Stimulated activated naive CD8-positive, alpha-beta T cell treated with anti-CD3 and anti-CD28 coated beads, Interleukin-15, amount 100 ng/mL, for 72 hours (primary cell): Measurements from ENCODE around the gene MACROD2.
A peak's percentile ranks its signal among the peaks of the same experiment; 100 is the strongest.

ENCODE experiments used
- ATAC-seq: fragments of 150-1000 bp; cut with Tn5 transposase; 2 replicates; pipeline ENCODE4 v1.10.0; 2021; ENCODE audit warnings: mild to moderate bottlenecking, moderate library complexity
- DNase-seq, 2 donors: peaks; one replicate each; pipeline ENCODE4 v3.0.0; 2021 to 2022
- H3K27ac Mint-ChIP-seq, 2 donors: one replicate each; pipeline ENCODE4 v1.8.0; 2022; ENCODE audit warnings: mild to moderate bottlenecking in 2 of 2, mixed read lengths in 2 of 2, moderate library complexity in 2 of 2
- H3K27me3 Mint-ChIP-seq: one replicate; pipeline ENCODE4 v1.8.0; 2022; ENCODE audit warnings: mixed read lengths
- H3K4me1 Mint-ChIP-seq: one replicate; pipeline ENCODE4 v1.8.0; 2022; ENCODE audit warnings: mild to moderate bottlenecking, mixed read lengths
- H3K4me3 Mint-ChIP-seq, 2 donors: one replicate each; pipeline ENCODE4 v1.8.0; 2022; ENCODE audit warnings: mild to moderate bottlenecking in 2 of 2, mixed read lengths in 2 of 2, moderate library complexity in 1 of 2
- H3K9me3 Mint-ChIP-seq, 2 donors: one replicate each; pipeline ENCODE4 v1.8.0; 2022; ENCODE audit warnings: mixed read lengths in 2 of 2

The MACROD2 gene

GRCh38 chr20:15918631-15919030, 1923.3 kb downstream of the MACROD2 start:
- DNase-seq (no peak), ATAC-seq (no peak)
- H3K4me3 Mint-ChIP-seq, result no peak overlapping the region
- H3K27me3 Mint-ChIP-seq, result peaks cover 7% of the 10 kb centered on the region
- peaks cover 5 to 9% of the 10 kb centered on the region in 2 donors for H3K9me3 Mint-ChIP-seq
- H3K27ac Mint-ChIP-seq, result no peak overlapping the region
- H3K4me1 Mint-ChIP-seq, result no peaks in the 10 kb centered on the region

GRCh38 chr20:15919118-15919517, 1923.8 kb downstream of the MACROD2 start:
- Mint-ChIP-seq H3K4me3 (no peak overlapping the region), H3K27ac (no peak overlapping the region), H3K27me3 (peaks cover 7% of the 10 kb centered on the region), H3K9me3 (peaks cover 5 to 9% of the 10 kb centered on the region in 2 donors), H3K4me1 (no peaks in the 10 kb centered on the region)
- ATAC-seq, result no peak
- no peak for DNase-seq

GRCh38 chr20:15921930-15922329, 1926.6 kb downstream of the MACROD2 start:
- DNase-seq (no peak), ATAC-seq (no peak)
- no peak overlapping the region for H3K4me3 Mint-ChIP-seq
- no peak overlapping the region for H3K27ac Mint-ChIP-seq
- peaks cover 16 to 20% of the 10 kb centered on the region in 2 donors for H3K9me3 Mint-ChIP-seq
- H3K4me1 Mint-ChIP-seq, result no peaks in the 10 kb centered on the region
- H3K27me3 Mint-ChIP-seq, result peaks cover 14% of the 10 kb centered on the region

- H3K27ac Mint-ChIP-seq, result peak overlapping the region in 1 of 2 donors; percentile 46
- DNase-seq (no peak), ATAC-seq (no peak)
- H3K4me3 Mint-ChIP-seq, result no peak overlapping the region
- peaks cover 14% of the 10 kb centered on the region for H3K27me3 Mint-ChIP-seq
- no peaks in the 10 kb centered on the region for H3K4me1 Mint-ChIP-seq
- peaks cover 16 to 20% of the 10 kb centered on the region in 2 donors for H3K9me3 Mint-ChIP-seq
Observed at GRCh38 chr20:15922556-15922955, 1927.2 kb downstream of the MACROD2 start.

- Mint-ChIP-seq H3K9me3 (peaks cover 16 to 20% of the 10 kb centered on the region in 2 donors), H3K27ac (no peak overlapping the region), H3K4me1 (no peaks in the 10 kb centered on the region), H3K4me3 (no peak overlapping the region), H3K27me3 (peaks cover 14% of the 10 kb centered on the region)
- no peak for ATAC-seq
- no peak for DNase-seq
Observed at GRCh38 chr20:15923030-15923776, 1927.9 kb downstream of the MACROD2 start.

- no peak for ATAC-seq
- Mint-ChIP-seq H3K4me1 (no peaks in the 10 kb centered on the region), H3K27ac (peak overlapping the region in 1 of 2 donors; percentile 43), H3K27me3 (peaks cover 14% of the 10 kb centered on the region), H3K9me3 (peaks cover 16 to 20% of the 10 kb centered on the region in 2 donors), H3K4me3 (no peak overlapping the region)
- no peak for DNase-seq
Observed at GRCh38 chr20:15924556-15924955, 1929.2 kb downstream of the MACROD2 start.

- Mint-ChIP-seq H3K27me3 (peaks cover 14% of the 10 kb centered on the region), H3K27ac (no peak overlapping the region), H3K9me3 (peaks cover 16 to 20% of the 10 kb centered on the region in 2 donors), H3K4me1 (no peaks in the 10 kb centered on the region), H3K4me3 (no peak overlapping the region)
- DNase-seq (no peak), ATAC-seq (no peak)
Observed at GRCh38 chr20:15925376-15925775, 1930.1 kb downstream of the MACROD2 start.

- Mint-ChIP-seq H3K27me3 (peaks cover 7% of the 10 kb centered on the region), H3K9me3 (peaks cover 11 to 12% of the 10 kb centered on the region in 2 donors), H3K4me3 (no peak overlapping the region), H3K4me1 (no peaks in the 10 kb centered on the region), H3K27ac (no peak overlapping the region)
- DNase-seq, result no peak
- no peak for ATAC-seq
Observed at GRCh38 chr20:15927893-15928650, 1932.8 kb downstream of the MACROD2 start.

GRCh38 chr20:15928946-15929345, 1933.6 kb downstream of the MACROD2 start:
- no peak overlapping the region for H3K27ac Mint-ChIP-seq
- no peak for DNase-seq
- H3K4me1 Mint-ChIP-seq, result no peaks in the 10 kb centered on the region
- H3K4me3 Mint-ChIP-seq, result no peak overlapping the region
- no peak for ATAC-seq
- peaks cover 11 to 12% of the 10 kb centered on the region in 2 donors for H3K9me3 Mint-ChIP-seq
- peaks cover 7% of the 10 kb centered on the region for H3K27me3 Mint-ChIP-seq

- Mint-ChIP-seq H3K4me3 (no peak overlapping the region), H3K27me3 (peaks cover 7% of the 10 kb centered on the region), H3K4me1 (no peaks in the 10 kb centered on the region), H3K9me3 (peaks cover 9 to 10% of the 10 kb centered on the region in 2 donors), H3K27ac (no peak overlapping the region)
- DNase-seq (no peak), ATAC-seq (no peak)
Observed at GRCh38 chr20:15930311-15931305, 1935.3 kb downstream of the MACROD2 start.

- Mint-ChIP-seq H3K27ac (no peak overlapping the region), H3K27me3 (no peaks in the 10 kb centered on the region), H3K4me1 (no peaks in the 10 kb centered on the region), H3K9me3 (no peaks in the 10 kb centered on the region), H3K4me3 (no peak overlapping the region)
- ATAC-seq, result no peak
- no peak for DNase-seq
Observed at GRCh38 chr20:15931897-15932296, 1936.6 kb downstream of the MACROD2 start.

GRCh38 chr20:15937179-15937578, 1941.9 kb downstream of the MACROD2 start:
- no peak overlapping the region for H3K27ac Mint-ChIP-seq

GRCh38 chr20:15938847-15939246, 1943.5 kb downstream of the MACROD2 start:
- DNase-seq (no peak), ATAC-seq (no peak)
- Mint-ChIP-seq H3K4me3 (no peak overlapping the region), H3K4me1 (no peaks in the 10 kb centered on the region), H3K27ac (no peak overlapping the region), H3K9me3 (peaks cover 4 to 6% of the 10 kb centered on the region in 2 donors), H3K27me3 (no peaks in the 10 kb centered on the region)

More at GRCh38 chr20:15937179-15937578, 1941.9 kb downstream of the MACROD2 start:
- no peak for DNase-seq
- peaks cover 4 to 6% of the 10 kb centered on the region in 2 donors for H3K9me3 Mint-ChIP-seq
- H3K4me3 Mint-ChIP-seq, result no peak overlapping the region
- H3K4me1 Mint-ChIP-seq, result no peaks in the 10 kb centered on the region
- H3K27me3 Mint-ChIP-seq, result no peaks in the 10 kb centered on the region
- ATAC-seq, result no peak

- H3K4me3 Mint-ChIP-seq, result no peak overlapping the region
- H3K27ac Mint-ChIP-seq, result no peak overlapping the region
- no peaks in the 10 kb centered on the region for H3K27me3 Mint-ChIP-seq
- H3K9me3 Mint-ChIP-seq, result peaks cover 4 to 6% of the 10 kb centered on the region in 2 donors
- ATAC-seq, result no peak
- H3K4me1 Mint-ChIP-seq, result no peaks in the 10 kb centered on the region
- no peak for DNase-seq
Observed at GRCh38 chr20:15940127-15940526, 1944.8 kb downstream of the MACROD2 start.

- H3K4me1 Mint-ChIP-seq, result no peaks in the 10 kb centered on the region
- no peak overlapping the region for H3K27ac Mint-ChIP-seq
- H3K27me3 Mint-ChIP-seq, result no peaks in the 10 kb centered on the region
- no peak for ATAC-seq
- no peak for DNase-seq
- H3K4me3 Mint-ChIP-seq, result no peak overlapping the region
- H3K9me3 Mint-ChIP-seq, result peaks cover 4 to 6% of the 10 kb centered on the region in 2 donors
Observed at GRCh38 chr20:15942130-15942529, 1946.8 kb downstream of the MACROD2 start.
